ENCODE measurements around the gene ZFP91. TPM values are rescaled to one million over a fixed set of nuclear protein-coding genes. Genes with fewer than 3 reads are reported as not detected.
A peak's percentile ranks its signal among the peaks of the same experiment; 100 is the strongest.

Gene ZFP91
- total RNA-seq, 2 experiments from 2014 or later, result 46.5 to 46.7 TPM

GRCh38 chr11:58654079-58654907 lies 75.4 kb downstream of the ZFP91 start:
- Mint-ChIP-seq H3K27me3 (no peaks in the 10 kb centered on the region), H3K9me3 (no peaks in the 10 kb centered on the region), H3K36me3 (ENCODE audit: low read depth) (no peaks in the 10 kb centered on the region), H3K27ac (no peak overlapping the region), H3K4me1 (ENCODE audit: low read depth) (peaks cover 7% of the 10 kb centered on the region), H3K4me3 (no peak overlapping the region)
- intact Hi-C loops (cut with DNase I, micrococcal nuclease), result loop anchor here (1.0 to 10.0 kb wide), 6 partner anchors 134 to 503 kb away; no protein-coding TSS in a partner anchor
- TF ChIP-seq, protein P1, sequence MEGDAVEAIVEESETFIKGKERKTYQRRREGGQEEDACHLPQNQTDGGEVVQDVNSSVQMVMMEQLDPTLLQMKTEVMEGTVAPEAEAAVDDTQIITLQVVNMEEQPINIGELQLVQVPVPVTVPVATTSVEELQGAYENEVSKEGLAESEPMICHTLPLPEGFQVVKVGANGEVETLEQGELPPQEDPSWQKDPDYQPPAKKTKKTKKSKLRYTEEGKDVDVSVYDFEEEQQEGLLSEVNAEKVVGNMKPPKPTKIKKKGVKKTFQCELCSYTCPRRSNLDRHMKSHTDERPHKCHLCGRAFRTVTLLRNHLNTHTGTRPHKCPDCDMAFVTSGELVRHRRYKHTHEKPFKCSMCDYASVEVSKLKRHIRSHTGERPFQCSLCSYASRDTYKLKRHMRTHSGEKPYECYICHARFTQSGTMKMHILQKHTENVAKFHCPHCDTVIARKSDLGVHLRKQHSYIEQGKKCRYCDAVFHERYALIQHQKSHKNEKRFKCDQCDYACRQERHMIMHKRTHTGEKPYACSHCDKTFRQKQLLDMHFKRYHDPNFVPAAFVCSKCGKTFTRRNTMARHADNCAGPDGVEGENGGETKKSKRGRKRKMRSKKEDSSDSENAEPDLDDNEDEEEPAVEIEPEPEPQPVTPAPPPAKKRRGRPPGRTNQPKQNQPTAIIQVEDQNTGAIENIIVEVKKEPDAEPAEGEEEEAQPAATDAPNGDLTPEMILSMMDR (IDR thresholded peaks at IDR 0.05), result peak; percentile 96
- Histone ChIP-seq H3K9me3 (ENCODE audit: control insufficient read depth in 1 of 2, insufficient read depth in 1 of 2, low read length in 2 of 2) (no peaks in the 10 kb centered on the region), H3K27me3 (ENCODE audit: control insufficient read depth in 1 of 2, insufficient read depth in 2 of 2, low read length in 2 of 2) (no peaks in the 10 kb centered on the region), H3K4me3 (ENCODE audit: low read length) (no peak overlapping the region), H3K4me1 (ENCODE audit: insufficient read depth, low read length) (peaks cover 3% of the 10 kb centered on the region), H3K27ac (ENCODE audit: low read depth in 1 of 2, low read length in 2 of 2) (no peak overlapping the region), H3K36me3 (ENCODE audit: insufficient read depth, low read length) (no peaks in the 10 kb centered on the region)
- ChIA-PET POLR2A (interaction anchor here (1.0 kb wide), 1 partner anchor 14 kb away, joined by 3 read pairs; no protein-coding TSS in a partner anchor), CTCF (interaction anchor here (1.4 kb wide), 1 partner anchor 482 kb away, joined by 3 read pairs; no protein-coding TSS in a partner anchor)
- DNase-seq (peak; percentile 64 to 86 (median 70)), ATAC-seq (ENCODE audit: poor library complexity) (peak; percentile 99)

- no peak for DNase-seq
Observed at GRCh38 chr11:58654908-58655296, 76.0 kb downstream of the ZFP91 start.

DNA sequence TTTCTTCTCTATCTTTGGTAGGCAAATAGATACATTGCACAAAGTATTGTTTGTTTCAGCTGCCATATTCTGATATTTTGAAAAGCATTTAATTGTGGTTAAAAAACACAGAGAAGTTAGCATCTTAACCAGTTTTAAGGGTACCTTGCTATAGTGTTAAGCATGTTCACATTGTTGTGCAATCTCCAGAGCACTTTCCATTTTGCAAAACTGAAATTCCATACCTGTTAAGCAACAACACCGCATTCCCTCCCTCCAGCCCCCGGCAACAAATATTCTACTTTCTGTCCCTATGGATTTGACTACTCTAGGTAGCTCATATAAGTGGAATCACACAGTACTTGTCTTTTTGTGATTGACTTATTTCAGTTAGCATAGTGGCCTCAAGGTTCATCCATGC lies 77.5 kb downstream of the ZFP91 start:
- Histone ChIP-seq H3K27ac (ENCODE audit: low read depth in 1 of 2, low read length in 2 of 2) (no peak overlapping the region), H3K4me3 (ENCODE audit: low read length) (no peak overlapping the region), H3K9me3 (ENCODE audit: control insufficient read depth in 1 of 2, insufficient read depth in 1 of 2, low read length in 2 of 2) (no peaks in the 10 kb centered on the region), H3K36me3 (ENCODE audit: insufficient read depth, low read length) (no peaks in the 10 kb centered on the region), H3K27me3 (ENCODE audit: control insufficient read depth in 1 of 2, insufficient read depth in 2 of 2, low read length in 2 of 2) (no peaks in the 10 kb centered on the region), H3K4me1 (ENCODE audit: insufficient read depth, low read length) (peaks cover 3% of the 10 kb centered on the region)
- no peaks in the 10 kb centered on the region for H3K9me3 Mint-ChIP-seq
- POLR2A ChIA-PET, result no interaction called here
- no peak for ATAC-seq (ENCODE audit: poor library complexity)
- no peak overlapping the region for H3K4me3 Mint-ChIP-seq
- H3K4me1 Mint-ChIP-seq (ENCODE audit: low read depth), result peaks cover 7% of the 10 kb centered on the region
- H3K36me3 Mint-ChIP-seq (ENCODE audit: low read depth), result no peaks in the 10 kb centered on the region
- intact Hi-C loops (cut with DNase I, micrococcal nuclease), result loop anchor here in 1 of 2 experiments (10.0 kb wide), 2 partner anchors 268 to 398 kb away; no protein-coding TSS in a partner anchor
- CTCF ChIA-PET, result no interaction called here
- H3K27me3 Mint-ChIP-seq, result no peaks in the 10 kb centered on the region
- no peak overlapping the region for H3K27ac Mint-ChIP-seq
- TF ChIP-seq, protein P1 (IDR thresholded peaks at IDR 0.05), result no peak
- DNase-seq, result no peak

More at GRCh38 chr11:58654908-58655296, 76.0 kb downstream of the ZFP91 start:
- Mint-ChIP-seq H3K27ac (no peak overlapping the region), H3K36me3 (ENCODE audit: low read depth) (no peaks in the 10 kb centered on the region), H3K27me3 (no peaks in the 10 kb centered on the region), H3K4me3 (no peak overlapping the region), H3K9me3 (no peaks in the 10 kb centered on the region), H3K4me1 (ENCODE audit: low read depth) (peaks cover 7% of the 10 kb centered on the region)
- Histone ChIP-seq H3K4me1 (ENCODE audit: insufficient read depth, low read length) (peaks cover 3% of the 10 kb centered on the region), H3K36me3 (ENCODE audit: insufficient read depth, low read length) (no peaks in the 10 kb centered on the region), H3K9me3 (ENCODE audit: control insufficient read depth in 1 of 2, insufficient read depth in 1 of 2, low read length in 2 of 2) (no peaks in the 10 kb centered on the region), H3K27ac (ENCODE audit: low read depth in 1 of 2, low read length in 2 of 2) (no peak overlapping the region), H3K27me3 (ENCODE audit: control insufficient read depth in 1 of 2, insufficient read depth in 2 of 2, low read length in 2 of 2) (no peaks in the 10 kb centered on the region), H3K4me3 (ENCODE audit: low read length) (no peak overlapping the region)
- intact Hi-C loops (cut with DNase I, micrococcal nuclease), result loop anchor here (1.0 to 10.0 kb wide), 6 partner anchors 133 to 502 kb away; no protein-coding TSS in a partner anchor
- TF ChIP-seq, protein P1 (IDR thresholded peaks at IDR 0.05), result no peak
- ChIA-PET POLR2A (interaction anchor here (1.0 kb wide), 1 partner anchor 15 kb away, joined by 3 read pairs; no protein-coding TSS in a partner anchor), CTCF (interaction anchor here (1.4 kb wide), 1 partner anchor 481 kb away, joined by 3 read pairs; no protein-coding TSS in a partner anchor)
- ATAC-seq (ENCODE audit: poor library complexity), result no peak

Measured in CD4-positive, alpha-beta T cell (primary cell).